Measurements from ENCODE around the gene IRAG1.

IRAG1 gene

DNA sequence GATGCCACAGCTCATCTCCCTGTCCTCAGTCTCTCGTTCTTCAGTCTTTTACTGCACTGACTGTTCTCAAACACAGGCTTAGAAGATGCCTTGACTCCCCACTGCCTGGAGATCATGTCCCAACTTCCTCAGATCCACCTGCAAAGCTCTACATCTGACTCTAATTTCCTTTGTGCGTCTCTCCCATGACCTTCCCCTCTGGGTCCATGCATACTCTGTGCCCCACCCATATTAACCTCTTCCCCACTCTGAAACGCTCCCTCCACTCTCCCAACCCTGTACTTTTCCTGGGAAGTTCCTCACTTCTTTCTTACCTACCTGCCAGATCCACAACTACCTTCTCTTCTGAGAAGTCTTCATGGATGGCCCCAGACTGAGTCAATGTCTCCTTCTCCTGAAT is 16.6 kb downstream of the IRAG1 start:
- no peak overlapping the region for H3K27ac ChIP-seq (ENCODE audit: extremely low read depth, low read depth, low read length)
- no peak for TF ChIP-seq ZNF623 (tag by site-specific recombination; IDR thresholded peaks at IDR 0.05)
- no peak for TF ChIP-seq ZNF416 (tag by site-specific recombination; IDR thresholded peaks at IDR 0.05)
- TF ChIP-seq ZNF354C (tag by site-specific recombination; IDR thresholded peaks at IDR 0.05; ENCODE audit: borderline replicate concordance, low read depth) = no peak
- no peak for TF ChIP-seq ZSCAN16 (tag by site-specific recombination; IDR thresholded peaks at IDR 0.05)
- no peak for TF ChIP-seq ZNF544 (tag by site-specific recombination; IDR thresholded peaks at IDR 0.05)
- TF ChIP-seq GFI1B (tag by site-specific recombination; IDR thresholded peaks at IDR 0.05) = no peak
- TF ChIP-seq ZNF138 (tag by site-specific recombination; IDR thresholded peaks at IDR 0.05; ENCODE audit: borderline replicate concordance) = no peak
- TF ChIP-seq, protein P1, sequence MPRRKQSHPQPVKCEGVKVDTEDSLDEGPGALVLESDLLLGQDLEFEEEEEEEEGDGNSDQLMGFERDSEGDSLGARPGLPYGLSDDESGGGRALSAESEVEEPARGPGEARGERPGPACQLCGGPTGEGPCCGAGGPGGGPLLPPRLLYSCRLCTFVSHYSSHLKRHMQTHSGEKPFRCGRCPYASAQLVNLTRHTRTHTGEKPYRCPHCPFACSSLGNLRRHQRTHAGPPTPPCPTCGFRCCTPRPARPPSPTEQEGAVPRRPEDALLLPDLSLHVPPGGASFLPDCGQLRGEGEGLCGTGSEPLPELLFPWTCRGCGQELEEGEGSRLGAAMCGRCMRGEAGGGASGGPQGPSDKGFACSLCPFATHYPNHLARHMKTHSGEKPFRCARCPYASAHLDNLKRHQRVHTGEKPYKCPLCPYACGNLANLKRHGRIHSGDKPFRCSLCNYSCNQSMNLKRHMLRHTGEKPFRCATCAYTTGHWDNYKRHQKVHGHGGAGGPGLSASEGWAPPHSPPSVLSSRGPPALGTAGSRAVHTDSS (tag by site-specific recombination; IDR thresholded peaks at IDR 0.05) = no peak
- TF ChIP-seq, protein P2, sequence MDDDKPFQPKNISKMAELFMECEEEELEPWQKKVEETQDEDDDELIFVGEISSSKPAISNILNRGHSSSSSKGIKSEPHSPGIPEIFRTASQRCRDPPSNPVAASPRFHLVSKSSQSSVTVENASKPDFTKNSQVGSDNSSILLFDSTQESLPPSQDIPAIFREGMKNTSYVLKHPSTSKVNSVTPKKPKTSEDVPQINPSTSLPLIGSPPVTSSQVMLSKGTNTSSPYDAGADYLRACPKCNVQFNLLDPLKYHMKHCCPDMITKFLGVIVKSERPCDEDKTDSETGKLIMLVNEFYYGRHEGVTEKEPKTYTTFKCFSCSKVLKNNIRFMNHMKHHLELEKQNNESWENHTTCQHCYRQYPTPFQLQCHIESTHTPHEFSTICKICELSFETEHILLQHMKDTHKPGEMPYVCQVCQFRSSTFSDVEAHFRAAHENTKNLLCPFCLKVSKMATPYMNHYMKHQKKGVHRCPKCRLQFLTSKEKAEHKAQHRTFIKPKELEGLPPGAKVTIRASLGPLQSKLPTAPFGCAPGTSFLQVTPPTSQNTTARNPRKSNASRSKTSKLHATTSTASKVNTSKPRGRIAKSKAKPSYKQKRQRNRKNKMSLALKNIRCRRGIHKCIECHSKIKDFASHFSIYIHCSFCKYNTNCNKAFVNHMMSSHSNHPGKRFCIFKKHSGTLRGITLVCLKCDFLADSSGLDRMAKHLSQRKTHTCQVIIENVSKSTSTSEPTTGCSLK (tag by site-specific recombination; IDR thresholded peaks at IDR 0.05) = no peak
- no peak for TF ChIP-seq ZNF626 (tag by site-specific recombination; IDR thresholded peaks at IDR 0.05)
- TF ChIP-seq, protein P3, sequence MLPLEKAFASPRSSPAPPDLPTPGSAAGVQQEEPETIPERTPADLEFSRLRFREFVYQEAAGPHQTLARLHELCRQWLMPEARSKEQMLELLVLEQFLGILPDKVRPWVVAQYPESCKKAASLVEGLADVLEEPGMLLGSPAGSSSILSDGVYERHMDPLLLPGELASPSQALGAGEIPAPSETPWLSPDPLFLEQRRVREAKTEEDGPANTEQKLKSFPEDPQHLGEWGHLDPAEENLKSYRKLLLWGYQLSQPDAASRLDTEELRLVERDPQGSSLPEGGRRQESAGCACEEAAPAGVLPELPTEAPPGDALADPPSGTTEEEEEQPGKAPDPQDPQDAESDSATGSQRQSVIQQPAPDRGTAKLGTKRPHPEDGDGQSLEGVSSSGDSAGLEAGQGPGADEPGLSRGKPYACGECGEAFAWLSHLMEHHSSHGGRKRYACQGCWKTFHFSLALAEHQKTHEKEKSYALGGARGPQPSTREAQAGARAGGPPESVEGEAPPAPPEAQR (tag by site-specific recombination; IDR thresholded peaks at IDR 0.05) = no peak
- no peak for TF ChIP-seq KLF9 (tag by site-specific recombination; IDR thresholded peaks at IDR 0.05; ENCODE audit: low read depth)
- no peak for TF ChIP-seq ZNF658 (tag by site-specific recombination; IDR thresholded peaks at IDR 0.05)
- no peak for TF ChIP-seq ZNF292 (tag by site-specific recombination; IDR thresholded peaks at IDR 0.05; ENCODE audit: borderline replicate concordance, low read depth)
- TF ChIP-seq ZNF211 (tag by site-specific recombination; IDR thresholded peaks at IDR 0.05; ENCODE audit: low read depth) = no peak
- no peak for TF ChIP-seq PRDM1 (tag by site-specific recombination; IDR thresholded peaks at IDR 0.05)
- no peak for TF ChIP-seq KLF7 (tag by site-specific recombination; IDR thresholded peaks at IDR 0.05; ENCODE audit: borderline replicate concordance)
- no peak overlapping the region for H3K4me3 ChIP-seq (ENCODE audit: low read depth, low read length)
- H3K9me3 ChIP-seq (ENCODE audit: control insufficient read depth, insufficient read depth, low read depth, low read length) = no peaks in the 10 kb centered on the region
- POLR2A ChIA-PET = no interaction called here
- H3K36me3 ChIP-seq (ENCODE audit: control insufficient read depth in 2 of 2, insufficient read depth in 1 of 2, low read length in 2 of 2) = no peaks in the 10 kb centered on the region
- CTCF ChIA-PET = interaction anchor here (0.6 kb wide), 2 partner anchors 10 to 578 kb away, joined by 3 read pairs; no protein-coding TSS in a partner anchor
- no peaks in the 10 kb centered on the region for H3K4me1 ChIP-seq (ENCODE audit: control insufficient read depth, insufficient read depth, low read length)

DNA sequence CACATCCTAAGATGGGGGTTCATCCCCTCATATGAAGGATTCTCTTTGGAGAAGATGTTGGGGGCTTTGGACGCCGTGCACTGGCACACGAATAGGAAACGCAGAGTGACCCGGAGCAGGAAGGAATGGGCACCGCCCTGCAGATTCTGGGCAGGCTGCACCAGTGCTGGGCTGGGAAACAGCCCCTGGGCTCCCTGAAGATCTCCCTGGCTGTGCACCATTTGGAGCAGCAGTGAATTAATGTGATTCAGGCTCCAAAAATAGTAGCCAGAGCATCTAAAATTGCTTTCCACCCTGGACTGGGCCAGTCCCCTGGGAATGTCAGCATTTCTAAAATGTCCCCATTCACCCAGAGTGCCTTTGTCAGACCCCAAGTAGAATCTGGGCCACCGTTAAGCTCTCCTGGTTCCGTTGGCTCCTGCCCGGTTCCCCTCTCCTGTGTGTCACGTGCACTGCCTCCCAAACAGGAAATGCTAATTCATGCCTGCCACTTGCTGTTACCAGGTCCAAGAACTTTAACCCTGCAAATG is 18.6 kb downstream of the IRAG1 start:
- Histone ChIP-seq H3K4me1 (ENCODE audit: control insufficient read depth, insufficient read depth, low read length) (no peaks in the 10 kb centered on the region; the same call in 1 of the 2 replicates), H3K9me3 (ENCODE audit: control insufficient read depth, insufficient read depth, low read depth, low read length) (no peaks in the 10 kb centered on the region), H3K36me3 (ENCODE audit: control insufficient read depth in 2 of 2, insufficient read depth in 1 of 2, low read length in 2 of 2) (no peaks in the 10 kb centered on the region), H3K27ac (ENCODE audit: extremely low read depth, low read depth, low read length) (no peak overlapping the region), H3K4me3 (ENCODE audit: low read depth, low read length) (no peak overlapping the region)
- POLR2A ChIA-PET = no interaction called here
- CTCF ChIA-PET = interaction anchor here (0.7 kb wide), 1 partner anchor 38 kb away, joined by 3 read pairs; no protein-coding TSS in a partner anchor
- TF ChIP-seq, protein P4, sequence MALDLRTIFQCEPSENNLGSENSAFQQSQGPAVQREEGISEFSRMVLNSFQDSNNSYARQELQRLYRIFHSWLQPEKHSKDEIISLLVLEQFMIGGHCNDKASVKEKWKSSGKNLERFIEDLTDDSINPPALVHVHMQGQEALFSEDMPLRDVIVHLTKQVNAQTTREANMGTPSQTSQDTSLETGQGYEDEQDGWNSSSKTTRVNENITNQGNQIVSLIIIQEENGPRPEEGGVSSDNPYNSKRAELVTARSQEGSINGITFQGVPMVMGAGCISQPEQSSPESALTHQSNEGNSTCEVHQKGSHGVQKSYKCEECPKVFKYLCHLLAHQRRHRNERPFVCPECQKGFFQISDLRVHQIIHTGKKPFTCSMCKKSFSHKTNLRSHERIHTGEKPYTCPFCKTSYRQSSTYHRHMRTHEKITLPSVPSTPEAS (tag by site-specific recombination; IDR thresholded peaks at IDR 0.05) = no peak
- TF ChIP-seq EGR2 (tag by site-specific recombination; IDR thresholded peaks at IDR 0.05; ENCODE audit: low read depth) = no peak
- no peak for TF ChIP-seq IKZF3 (tag by site-specific recombination; IDR thresholded peaks at IDR 0.05)
- TF ChIP-seq, protein P5, sequence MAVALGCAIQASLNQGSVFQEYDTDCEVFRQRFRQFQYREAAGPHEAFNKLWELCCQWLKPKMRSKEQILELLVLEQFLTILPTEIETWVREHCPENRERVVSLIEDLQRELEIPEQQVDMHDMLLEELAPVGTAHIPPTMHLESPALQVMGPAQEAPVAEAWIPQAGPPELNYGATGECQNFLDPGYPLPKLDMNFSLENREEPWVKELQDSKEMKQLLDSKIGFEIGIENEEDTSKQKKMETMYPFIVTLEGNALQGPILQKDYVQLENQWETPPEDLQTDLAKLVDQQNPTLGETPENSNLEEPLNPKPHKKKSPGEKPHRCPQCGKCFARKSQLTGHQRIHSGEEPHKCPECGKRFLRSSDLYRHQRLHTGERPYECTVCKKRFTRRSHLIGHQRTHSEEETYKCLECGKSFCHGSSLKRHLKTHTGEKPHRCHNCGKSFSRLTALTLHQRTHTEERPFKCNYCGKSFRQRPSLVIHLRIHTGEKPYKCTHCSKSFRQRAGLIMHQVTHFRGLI (tag by site-specific recombination; IDR thresholded peaks at IDR 0.05) = no peak
- TF ChIP-seq HOXC10 (CRISPR knock-in tag; IDR thresholded peaks at IDR 0.05) = no peak
- TF ChIP-seq, protein P6, sequence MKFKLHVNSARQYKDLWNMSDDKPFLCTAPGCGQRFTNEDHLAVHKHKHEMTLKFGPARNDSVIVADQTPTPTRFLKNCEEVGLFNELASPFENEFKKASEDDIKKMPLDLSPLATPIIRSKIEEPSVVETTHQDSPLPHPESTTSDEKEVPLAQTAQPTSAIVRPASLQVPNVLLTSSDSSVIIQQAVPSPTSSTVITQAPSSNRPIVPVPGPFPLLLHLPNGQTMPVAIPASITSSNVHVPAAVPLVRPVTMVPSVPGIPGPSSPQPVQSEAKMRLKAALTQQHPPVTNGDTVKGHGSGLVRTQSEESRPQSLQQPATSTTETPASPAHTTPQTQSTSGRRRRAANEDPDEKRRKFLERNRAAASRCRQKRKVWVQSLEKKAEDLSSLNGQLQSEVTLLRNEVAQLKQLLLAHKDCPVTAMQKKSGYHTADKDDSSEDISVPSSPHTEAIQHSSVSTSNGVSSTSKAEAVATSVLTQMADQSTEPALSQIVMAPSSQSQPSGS (tag by site-specific recombination; IDR thresholded peaks at IDR 0.05; ENCODE audit: low read depth) = no peak
- no peak for TF ChIP-seq TCF7L2 (IDR thresholded peaks at IDR 0.05; ENCODE audit: borderline replicate concordance, low read depth, low read length)
- TF ChIP-seq ZNF10 (tag by site-specific recombination; IDR thresholded peaks at IDR 0.05) = no peak
- no peak for TF ChIP-seq PRDM1 (tag by site-specific recombination; IDR thresholded peaks at IDR 0.05)
- TF ChIP-seq KLF9 (tag by site-specific recombination; IDR thresholded peaks at IDR 0.05; ENCODE audit: low read depth) = no peak
- no peak for TF ChIP-seq ZFP37 (tag by site-specific recombination; IDR thresholded peaks at IDR 0.05)
- TF ChIP-seq ZFHX2 (tag by site-specific recombination; conservative IDR thresholded peaks at IDR 0.05) = no peak
